GM12891 (cell line): ENCODE measurements around the gene CMIP.

Source experiments
- DNase-seq: peaks from one replicate; pipeline ENCODE4 v3.0.0; 2011; ENCODE audit warnings: low spot score; ENCODE audit not compliant: insufficient read length
- FAIRE-seq: peaks from 2 replicates; lab custom pipeline; 2011; peaks lifted over from hg19 to GRCh38; lab: Jason Lieb, UNC
- PAX5 ChIP-seq: IDR thresholded peaks from 2 replicates; pipeline ENCODE4 v1.6.1; 2011; ENCODE audit warnings: low read length, moderate library complexity, mild to moderate bottlenecking; ENCODE audit not compliant: insufficient read depth, severe bottlenecking
- POLR2A ChIP-seq: IDR thresholded peaks from 2 replicates; pipeline ENCODE4 v1.6.1; 2011; ENCODE audit warnings: low read depth, low read length, control low read depth
- POLR2AphosphoS5 ChIP-seq: IDR thresholded peaks from 2 replicates; pipeline ENCODE4 v1.6.1; 2011; ENCODE audit warnings: low read depth, low read length, control low read depth
- POU2F2 ChIP-seq: IDR thresholded peaks from 2 replicates; pipeline ENCODE4 v1.6.1; 2011; ENCODE audit warnings: low read depth, mild to moderate bottlenecking, control low read depth, low read length, moderate library complexity
- SPI1 ChIP-seq: IDR thresholded peaks from 2 replicates; pipeline ENCODE4 v1.6.1; 2011; ENCODE audit warnings: low read depth, low read length, control low read depth
- TAF1 ChIP-seq: IDR thresholded peaks from 2 replicates; pipeline ENCODE4 v1.6.1; 2011; ENCODE audit warnings: low read depth, low read length, control low read depth

CMIP gene

DNA sequence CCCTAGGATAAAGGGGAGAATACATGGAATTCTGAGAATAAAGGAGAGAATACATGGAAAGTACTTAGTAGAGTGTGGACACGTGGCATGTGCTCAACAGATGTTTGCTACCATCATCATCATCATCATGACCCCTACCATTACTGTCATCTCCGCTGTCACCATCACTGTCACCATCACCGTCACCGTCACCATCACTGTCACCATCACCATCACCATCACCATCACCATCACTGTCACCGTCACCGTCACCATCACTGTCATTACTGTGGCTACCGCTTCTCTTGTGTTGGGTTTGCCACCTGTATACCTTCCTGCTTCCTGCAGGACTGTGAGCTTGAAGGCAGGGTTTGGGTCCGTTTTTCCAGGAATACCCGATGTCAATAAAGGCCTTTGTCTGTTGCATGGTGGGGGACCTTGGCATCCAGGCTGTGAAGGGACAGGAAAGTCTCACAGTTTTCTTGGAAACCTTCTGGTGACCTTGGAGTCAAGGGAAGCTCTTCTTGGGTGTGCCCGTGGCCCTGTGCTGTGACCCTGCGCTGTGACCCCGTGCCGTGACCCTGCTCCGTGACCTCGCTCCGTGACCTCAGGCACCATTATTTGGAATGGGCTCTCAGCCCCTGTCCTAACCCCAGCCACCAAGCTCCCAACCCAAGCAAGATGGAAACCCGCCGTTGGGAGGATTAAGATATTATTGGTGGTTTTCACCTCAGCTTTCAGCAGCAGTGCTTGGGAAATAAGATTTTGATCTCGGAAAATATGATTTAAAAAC lies 14.4 kb downstream of the CMIP start:
- TF ChIP-seq PAX5: no peak
- TF ChIP-seq POU2F2: no peak
- TF ChIP-seq POLR2A: no peak
- no peak for TF ChIP-seq SPI1
- TF ChIP-seq POLR2AphosphoS5: no peak
- TF ChIP-seq TAF1: no peak
- FAIRE-seq (no peak), DNase-seq (no peak)

GRCh38 chr16:81460075-81460474 lies 15.5 kb downstream of the CMIP start:
- DNase-seq: no peak
- FAIRE-seq: no peak
- TF ChIP-seq POU2F2: no peak
- TF ChIP-seq SPI1: no peak
- TF ChIP-seq TAF1: no peak
- no peak for TF ChIP-seq PAX5
- TF ChIP-seq POLR2AphosphoS5: no peak
- no peak for TF ChIP-seq POLR2A

GRCh38 chr16:81461243-81461642 lies 16.6 kb downstream of the CMIP start:
- no peak for FAIRE-seq
- TF ChIP-seq POLR2AphosphoS5 (no peak), POU2F2 (no peak), PAX5 (no peak), POLR2A (no peak), SPI1 (no peak), TAF1 (no peak)
- no peak for DNase-seq

GRCh38 chr16:81461766-81462165 lies 17.2 kb downstream of the CMIP start:
- no peak for DNase-seq
- TF ChIP-seq POLR2AphosphoS5: no peak
- no peak for TF ChIP-seq SPI1
- no peak for TF ChIP-seq TAF1
- TF ChIP-seq PAX5: no peak
- TF ChIP-seq POLR2A: no peak
- TF ChIP-seq POU2F2: no peak
- FAIRE-seq: no peak

- no peak for FAIRE-seq
- no peak for DNase-seq
- TF ChIP-seq SPI1 (no peak), TAF1 (no peak), POLR2A (no peak)
Measured at GRCh38 chr16:81462683-81463082, 18.1 kb downstream of the CMIP start.

- DNase-seq (no peak), FAIRE-seq (no peak)
- TF ChIP-seq SPI1 (no peak), POLR2A (no peak), POLR2AphosphoS5 (no peak), PAX5 (no peak), TAF1 (no peak), POU2F2 (no peak)
Measured at GRCh38 chr16:81463296-81463890, 18.8 kb downstream of the CMIP start.

DNA sequence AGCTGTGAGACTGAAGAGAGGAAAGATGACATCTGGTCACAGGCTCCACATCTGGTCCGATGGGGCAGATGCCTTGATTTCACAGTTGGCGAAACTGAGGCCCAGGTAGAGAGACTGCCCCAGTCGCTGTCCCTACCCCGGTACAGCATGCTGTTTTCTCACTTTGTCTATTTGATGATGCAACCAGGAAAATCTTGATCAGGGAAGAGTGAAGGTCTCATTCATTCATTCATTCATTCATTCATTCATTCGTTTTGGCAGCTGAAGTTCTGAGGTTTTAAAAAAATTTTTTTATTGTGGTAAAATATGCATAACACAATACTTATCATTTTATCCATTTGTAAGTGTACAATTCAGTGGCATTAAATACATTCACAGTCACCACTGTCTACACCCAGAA lies 19.7 kb downstream of the CMIP start:
- TF ChIP-seq POU2F2 (no peak), PAX5 (no peak), POLR2AphosphoS5 (no peak), SPI1 (no peak), POLR2A (no peak), TAF1 (no peak)
- FAIRE-seq: no peak
- no peak for DNase-seq

GRCh38 chr16:81465375-81465943 lies 20.9 kb downstream of the CMIP start:
- no peak for DNase-seq

GRCh38 chr16:81466356-81466980 lies 21.9 kb downstream of the CMIP start:
- FAIRE-seq: no peak
- TF ChIP-seq TAF1 (no peak), POLR2A (no peak), SPI1 (no peak)

More at GRCh38 chr16:81465375-81465943, 20.9 kb downstream of the CMIP start:
- FAIRE-seq: no peak
- TF ChIP-seq PAX5: no peak
- TF ChIP-seq TAF1: no peak
- TF ChIP-seq SPI1: no peak
- no peak for TF ChIP-seq POLR2A
- TF ChIP-seq POLR2AphosphoS5: no peak
- no peak for TF ChIP-seq POU2F2

More at GRCh38 chr16:81466356-81466980, 21.9 kb downstream of the CMIP start:
- no peak for DNase-seq
